K562 (cell line): ENCODE results near the gene ABT1. TPM values are rescaled to one million over a fixed set of nuclear protein-coding genes. Genes with fewer than 3 reads are reported as not detected.
A peak's percentile ranks its signal among the peaks of the same experiment; 100 is the strongest.

Experiments used
- ATAC-seq: fragments of 200-7000 bp; cut with Tn5 transposase; 3 replicates; pipeline ENCODE4 v1.9.1; 2020; ENCODE audit warnings: moderate library complexity
- BruUV-seq: library from RNA; stranded (reverse); fragments of 400-500 nt; replicated peaks from 2 replicates; lab custom pipeline; 2021; lab: Mats Ljungman, UMichigan
- CTCF ChIA-PET: fragments of 300-600 bp; formaldehyde crosslinking; extraction: SDS; loops from one replicate; lab custom pipeline; 2021; ENCODE audit warnings: low intra/inter-chr PET ratio; lab: Yijun Ruan, JAX
- POLR2A ChIA-PET: fragments of 300-600, 350-650 bp; sonication (Branson Sonifier 250); formaldehyde crosslinking; extraction: SDS; loops from one replicate; lab custom pipeline; 2021; ENCODE audit warnings: antibody characterized with exemption, inconsistent platforms; lab: Yijun Ruan, JAX
- DNase-seq, 4 experiments: peaks; one replicate each; pipeline versions ENCODE4 v3.0.0 to v3.0.0-alpha.2; 2011 to 2018; ENCODE audit warnings: low spot score in 3 of 4, mixed read lengths in 3 of 4; ENCODE audit errors: extremely low read depth in 1 of 4
- FAIRE-seq: peaks from 2 replicates; lab custom pipeline; 2011; peaks lifted over from hg19 to GRCh38; lab: Jason Lieb, UNC
- H2AFZ ChIP-seq: 2 replicates; pipeline ENCODE4 v1.6.0; 2011; ENCODE audit warnings: low read depth, low read length, control low read depth, inconsistent platforms
- H3K27ac ChIP-seq: fragments of 200-600 bp; 3 replicates; pipeline ENCODE4 v1.8.0; 2011; ENCODE audit warnings: low read depth, mild to moderate bottlenecking, control low read depth, inconsistent platforms, low read length, moderate library complexity, mixed read lengths; ENCODE audit errors: extremely low read depth
- H3K27me3 ChIP-seq, 2 experiments: fragments of 300-600 bp in 1 of 2; 2 replicates in 1 of 2; 3 replicates in 1 of 2; pipeline versions ENCODE4 v1.6.0 to v1.8.0; 2011; ENCODE audit warnings: inconsistent platforms in 2 of 2, low read length in 2 of 2, mild to moderate bottlenecking in 1 of 2, mixed read lengths in 1 of 2, moderate library complexity in 1 of 2; ENCODE audit not compliant: control insufficient read depth in 2 of 2, insufficient read depth in 2 of 2
- H3K36me3 ChIP-seq: fragments of 300-600 bp; 3 replicates; pipeline ENCODE4 v1.8.0; 2011; ENCODE audit warnings: mild to moderate bottlenecking, low read length, inconsistent platforms; ENCODE audit not compliant: control insufficient read depth, insufficient read depth
- H3K4me1 ChIP-seq, 2 experiments: fragments of 200-600 bp in 1 of 2; replicated peaks in 1 of 2; 2 replicates in 1 of 2; 3 replicates in 1 of 2; pipeline versions ENCODE4 v1.5.1 to v1.8.0; 2011; ENCODE audit warnings: inconsistent platforms in 2 of 2, low read length in 2 of 2, mild to moderate bottlenecking in 1 of 2, mixed read lengths in 1 of 2, moderate library complexity in 1 of 2; ENCODE audit not compliant: control insufficient read depth in 2 of 2, insufficient read depth in 2 of 2
- H3K4me2 ChIP-seq: 2 replicates; pipeline ENCODE4 v1.6.1; 2011; ENCODE audit warnings: low read length, control low read depth, inconsistent platforms, mixed read lengths; ENCODE audit not compliant: insufficient read depth
- H3K4me3 ChIP-seq: fragments of 200-600 bp; sonication (generic), shearing (Covaris generic); 2 replicates; pipeline ENCODE4 v1.5.1; 2016; ENCODE audit warnings: control low read depth, inconsistent platforms
- H3K79me2 ChIP-seq: fragments of 200-600 bp; 3 replicates; pipeline ENCODE4 v1.8.0; 2011; ENCODE audit warnings: low read length, inconsistent platforms; ENCODE audit not compliant: control insufficient read depth, insufficient read depth
- H3K9ac ChIP-seq, 2 experiments: 2 replicates each; pipeline versions ENCODE4 v1.6.0 to v1.6.1; 2011; ENCODE audit warnings: low read depth in 2 of 2, low read length in 2 of 2, control low read depth in 1 of 2, inconsistent platforms in 1 of 2, mild to moderate bottlenecking in 1 of 2, mixed read lengths in 1 of 2; ENCODE audit not compliant: insufficient read depth in 1 of 2
- H3K9me1 ChIP-seq: one replicate; pipeline ENCODE4 v1.6.0; 2011; ENCODE audit warnings: inconsistent platforms, mild to moderate bottlenecking, low read length, moderate library complexity; ENCODE audit not compliant: control insufficient read depth, insufficient read depth
- H3K9me3 ChIP-seq: replicated peaks from 2 replicates; pipeline ENCODE4 v1.5.1; 2011; ENCODE audit warnings: low read depth, low read length, inconsistent platforms; ENCODE audit not compliant: control insufficient read depth, insufficient read depth
- H4K20me1 ChIP-seq: replicated peaks from 2 replicates; pipeline ENCODE4 v1.6.1; 2011; ENCODE audit warnings: low read length, inconsistent platforms, mixed read lengths; ENCODE audit not compliant: control insufficient read depth, insufficient read depth
- ATF3 ChIP-seq, 2 experiments: fragments of 450-650 bp in 1 of 2; sonication (generic) in 1 of 2; formaldehyde crosslinking in 1 of 2; IDR thresholded peaks in 1 of 2; conservative IDR thresholded peaks in 1 of 2; 2 replicates each; pipeline versions ENCODE4 v1.6.1 to v1.8.1; 2016 to 2023; ENCODE audit warnings: mild to moderate bottlenecking in 2 of 2, moderate library complexity in 2 of 2, inconsistent platforms in 1 of 2, missing genetic modification reagents in 1 of 2
- BHLHE40 ChIP-seq: IDR thresholded peaks from 2 replicates; pipeline ENCODE4 v1.6.1; 2011; ENCODE audit warnings: low read length, improper control_type of control experiment
- DPF2 ChIP-seq: fragments of 450-650 bp; IDR thresholded peaks from 2 replicates; pipeline ENCODE4 v1.6.1; 2016
- ERF ChIP-seq: fragments of 450-650 bp; formaldehyde crosslinking; IDR thresholded peaks from 2 replicates; pipeline ENCODE4 v1.4.0; 2020; ENCODE audit warnings: mild to moderate bottlenecking, mixed read lengths
- FOSL1 ChIP-seq: fragments of 200-800 bp; sonication (Bioruptor generic); conservative IDR thresholded peaks from 2 replicates; pipeline ENCODE4 v1.6.1; 2016; ENCODE audit warnings: missing genetic modification characterization, missing compliant biosample characterization
- KLF10 ChIP-seq: fragments of 250-450 bp; sonication (Bioruptor Pico); IDR thresholded peaks from 2 replicates; pipeline ENCODE4 v1.6.1; 2021; ENCODE audit warnings: matching md5 sums
- L3MBTL2 ChIP-seq: fragments of 450-650 bp; IDR thresholded peaks from 2 replicates; pipeline ENCODE4 v1.6.1; 2016; ENCODE audit warnings: mild to moderate bottlenecking, moderate library complexity
- MEF2D ChIP-seq: conservative IDR thresholded peaks from 2 replicates; pipeline ENCODE4 v1.6.1; 2016; ENCODE audit warnings: low read depth, missing genetic modification characterization, missing compliant biosample characterization
- NFIC ChIP-seq: fragments of 450-650 bp; IDR thresholded peaks from 2 replicates; pipeline ENCODE4 v1.6.1; 2017; ENCODE audit warnings: mild to moderate bottlenecking, inconsistent platforms
- NONO ChIP-seq, 2 experiments: fragments of 200-400 bp in 1 of 2; fragments of 450-650 bp in 1 of 2; formaldehyde crosslinking in 1 of 2; IDR thresholded peaks; 2 replicates each; pipeline ENCODE4 v1.6.1; 2017; ENCODE audit warnings: low read depth in 2 of 2, mild to moderate bottlenecking in 2 of 2, moderate library complexity in 2 of 2, low read length in 1 of 2
- NR2C1 ChIP-seq, 2 experiments: fragments of 450-650 bp; IDR thresholded peaks; 2 replicates each; pipeline ENCODE4 v1.6.1; 2017; ENCODE audit warnings: mild to moderate bottlenecking in 2 of 2, antibody characterized with exemption in 1 of 2, inconsistent platforms in 1 of 2, missing compliant biosample characterization in 1 of 2, missing genetic modification characterization in 1 of 2
- NR2C2 ChIP-seq, 2 experiments: fragments of 200-800 bp in 1 of 2; sonication (Bioruptor generic) in 1 of 2; sonication (generic) in 1 of 2; formaldehyde crosslinking in 1 of 2; IDR thresholded peaks; 2 replicates each; pipeline versions ENCODE4 v1.6.1 to v1.8.0; 2016 to 2022; ENCODE audit warnings: mild to moderate bottlenecking in 1 of 2, missing compliant biosample characterization in 1 of 2, missing genetic modification characterization in 1 of 2, missing genetic modification reagents in 1 of 2
- TCFL5 ChIP-seq: fragments of 250-450 bp; sonication (Bioruptor Pico); conservative IDR thresholded peaks from 2 replicates; pipeline ENCODE4 v1.6.1; 2021; ENCODE audit warnings: mild to moderate bottlenecking, moderate library complexity, matching md5 sums
- TOE1 ChIP-seq, 2 experiments: fragments of 450-650 bp in 1 of 2; sonication (generic) in 1 of 2; formaldehyde crosslinking in 1 of 2; IDR thresholded peaks; 2 replicates each; pipeline versions ENCODE4 v1.7.1 to v1.8.0; 2016 to 2022; ENCODE audit warnings: borderline replicate concordance in 2 of 2, mild to moderate bottlenecking in 2 of 2, antibody characterized with exemption in 1 of 2, inconsistent platforms in 1 of 2, low read depth in 1 of 2, missing genetic modification reagents in 1 of 2, moderate library complexity in 1 of 2
- ZNF143 ChIP-seq: sonication (generic); formaldehyde crosslinking; IDR thresholded peaks from 2 replicates; pipeline ENCODE4 v1.9.0; 2022; ENCODE audit warnings: mild to moderate bottlenecking, missing genetic modification reagents
- WGBS: fragments of 100-300 bp; shearing (Covaris generic); methylation state at CpG from one replicate; pipeline ENCODE4 v1.1.6; 2016; ENCODE audit warnings: low coverage, mixed read lengths; ENCODE audit not compliant: insufficient coverage; ENCODE audit errors: missing lambda C conversion rate; 5-methylcytosine and 5-hydroxymethylcytosine counted together
- in situ Hi-C: fragments of 300-500 bp; cut with MboI; formaldehyde crosslinking; loops from 4 replicates; pipeline ENCODE4 v1.15.0; 2018; ENCODE audit warnings: inconsistent platforms, mixed read lengths
- intact Hi-C: fragments of 100-400 bp; cut with micrococcal nuclease; formaldehyde crosslinking; loops from 2 replicates; pipeline ENCODE4 v1.14.2; 2022
- polyA plus RNA-seq, 8 experiments: library from polyadenylated mRNA; depleted of rRNA in 4 of 8; stranded (reverse) in 5 of 8; unstranded in 3 of 8; fragments of >200 nt; fragmentation: Nextera tagmentation in 2 of 8; fragmentation: Illumina TruSeq in 1 of 8; extraction: Ambion mirVana in 2 of 8; extraction: Trizol in 1 of 8; gene quantifications; 2 replicates each; pipeline versions ENCODE4 v1.2.1 to v1.2.3, GENCODE V29; 2011 to 2014; ENCODE audit warnings: inconsistent platforms in 1 of 8, missing spikeins in 1 of 8
- total RNA-seq, 7 experiments: library from RNA; depleted of rRNA in 6 of 7; stranded (reverse); fragments of >200 nt in 6 of 7; fragmentation: Illumina TruSeq in 2 of 7; extraction: Trizol in 2 of 7; gene quantifications; 2 replicates each; pipeline versions ENCODE4 v1.2.1 to v1.2.3, GENCODE V29; 2011 to 2021; ENCODE audit warnings: low replicate concordance in 1 of 7

ABT1 gene
- total and polyA plus RNA-seq, 9 of the 15 experiments (the other 6 are each of a cell fraction or from before 2014, with no cell fraction given), result 8.8 to 52.7 (median 40.7) TPM

GRCh38 chr6:26611599-26611998 is 14.8 kb downstream of the ABT1 start:
- H3K9me3 ChIP-seq, result 0 out of 2 replicates have a peak, but pooled peaks cover 2% of the 10 kb centered on the region
- POLR2A ChIA-PET, result interaction anchor here (0.7 to 1.6 kb wide), 4 partner anchors 9 to 1580 kb away, joined by 3 read pairs; no protein-coding TSS in a partner anchor
- peak; percentile 25; the same call in 1 of the 3 replicates for ATAC-seq

More at GRCh38 chr6:26611599-26611998, 14.8 kb downstream of the ABT1 start:
- Histone ChIP-seq H3K9me1 (no peaks in the 10 kb centered on the region), H3K36me3 (no peaks in the 10 kb centered on the region), H3K4me1 (peaks cover 8 to 10% of the 10 kb centered on the region in 2 experiments; a peak in 3 of 5 replicates), H3K27ac (no peak overlapping the region), H3K27me3 (no peaks in the 10 kb centered on the region), H3K9ac (no peak overlapping the region), H3K4me2 (no peak overlapping the region; the same call in 1 of the 2 replicates), H3K4me3 (no peak overlapping the region), H2AFZ (no peak overlapping the region; the same call in 1 of the 2 replicates), H4K20me1 (no peaks in the 10 kb centered on the region), H3K79me2 (no peaks in the 10 kb centered on the region)
- intact Hi-C loops (no loop called here), in situ Hi-C loops (loop anchor here (5.0 kb wide), 1 partner anchor 476 kb away; no protein-coding TSS in a partner anchor)
- DNase-seq, result peak in 1 of 4 experiments; percentile 47
- CTCF ChIA-PET, result no interaction called here
- no TSS peak for BruUV-seq
- no peak for FAIRE-seq
- TF ChIP-seq ZNF143 (no peak), L3MBTL2 (0 out of 2 replicates have a peak, but pooled peaks have one; percentile 26), TOE1 (IDR thresholded peaks at IDR 0.05; ENCODE audit: borderline replicate concordance) (no peak), TOE1 (CRISPR knock-in tag; IDR thresholded peaks at IDR 0.05; ENCODE audit: borderline replicate concordance, low read depth) (no peak), MEF2D (tag) (no peak), ATF3 (IDR thresholded peaks at IDR 0.05) (peak; percentile 50; the same call in 1 of the 2 replicates), ATF3 (CRISPR knock-in tag; conservative IDR thresholded peaks at IDR 0.05) (no peak), ERF (no peak), BHLHE40 (0 out of 2 replicates have a peak, but pooled peaks have one; percentile 42), DPF2 (no peak), NONO (IDR thresholded peaks at IDR 0.05; ENCODE audit: low read depth in 2 of 2, low read length in 1 of 2) (no peak), TCFL5 (no peak), NFIC (peak; percentile 79), KLF10 (CRISPR knock-in tag) (no peak), NR2C2 (CRISPR knock-in tag; IDR thresholded peaks at IDR 0.05) (no peak), NR2C2 (tag; IDR thresholded peaks at IDR 0.05) (peak; percentile 70; the same call in 1 of the 2 replicates), FOSL1 (tag) (peak; percentile 74), NR2C1 (IDR thresholded peaks at IDR 0.05) (no peak), NR2C1 (tag; IDR thresholded peaks at IDR 0.05) (0 out of 2 replicates have a peak, but pooled peaks have one; percentile 28)
- WGBS, result 0% methylated on average over 1 of the region's 1 CpG
